Measurements from ENCODE around the gene PROSER3.

- TF ChIP-seq TARDBP (IDR thresholded peaks at IDR 0.05) (no peak), LEF1 (IDR thresholded peaks at IDR 0.05; ENCODE audit: borderline replicate concordance) (no peak), HDGF (IDR thresholded peaks at IDR 0.05; ENCODE audit: borderline replicate concordance) (no peak), FOXM1 (IDR thresholded peaks at IDR 0.05; ENCODE audit: borderline replicate concordance) (no peak), SP1 (IDR thresholded peaks at IDR 0.05) (no peak)
Measured at GRCh38 chr19:35732540-35733179, 25.3 kb upstream of the PROSER3 start.
